ENCODE measurements around the gene DNAJC4.

DNAJC4 gene

DNA sequence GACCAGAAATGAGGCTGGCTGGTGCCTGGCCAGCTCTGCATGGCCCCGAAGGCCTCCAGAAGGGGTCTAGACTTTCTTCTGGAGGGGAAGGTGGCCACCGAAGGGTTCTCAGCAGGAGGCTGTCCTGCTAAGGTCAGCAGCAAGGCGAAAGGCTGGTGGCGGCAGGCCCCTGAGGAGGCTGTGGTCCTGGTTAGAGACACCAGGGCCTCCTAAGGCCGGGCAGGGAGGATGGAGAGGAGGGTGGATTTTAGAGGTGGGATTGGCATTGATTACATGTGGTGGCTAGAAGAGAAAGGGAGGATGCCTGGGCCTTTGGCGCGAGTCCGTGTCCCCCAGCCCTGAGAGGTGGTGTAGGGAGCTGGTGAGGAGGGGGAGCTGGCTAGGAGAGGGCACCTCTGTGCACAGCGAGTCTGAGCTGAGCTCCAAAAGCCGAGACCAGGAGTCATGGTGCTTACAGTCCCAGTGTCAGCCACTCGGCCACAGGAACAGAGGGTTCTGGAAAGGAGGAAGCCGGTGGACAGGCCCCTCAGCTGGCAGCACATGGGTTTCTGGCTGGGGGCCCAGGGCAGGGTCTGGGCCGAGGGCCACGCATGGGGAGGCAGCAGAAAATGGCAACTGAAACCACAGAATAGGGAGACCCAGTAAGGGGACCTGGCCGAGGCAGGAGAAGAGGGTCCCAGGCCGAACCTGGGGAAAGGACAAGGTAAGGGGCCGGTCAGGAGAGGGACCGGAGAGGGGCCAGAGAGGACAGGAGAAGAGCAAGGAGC lies 21.4 kb upstream of the DNAJC4 start:
- DNase-seq, result no peak

DNA sequence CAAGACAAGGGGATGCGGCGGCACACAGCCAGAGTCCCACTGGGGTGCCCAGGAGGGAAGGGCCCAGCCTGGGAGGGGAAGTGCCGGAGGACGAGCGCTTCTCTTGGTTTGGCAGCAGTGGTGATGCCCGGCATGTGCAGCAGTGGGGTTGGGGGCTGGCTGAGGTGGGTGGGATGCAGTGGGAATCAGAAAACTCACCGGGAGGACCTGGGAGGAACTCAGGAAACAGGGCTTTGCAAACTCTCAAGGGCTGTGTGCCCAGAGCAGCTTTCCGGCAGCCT lies 20.8 kb upstream of the DNAJC4 start:
- no peak for DNase-seq

DNA sequence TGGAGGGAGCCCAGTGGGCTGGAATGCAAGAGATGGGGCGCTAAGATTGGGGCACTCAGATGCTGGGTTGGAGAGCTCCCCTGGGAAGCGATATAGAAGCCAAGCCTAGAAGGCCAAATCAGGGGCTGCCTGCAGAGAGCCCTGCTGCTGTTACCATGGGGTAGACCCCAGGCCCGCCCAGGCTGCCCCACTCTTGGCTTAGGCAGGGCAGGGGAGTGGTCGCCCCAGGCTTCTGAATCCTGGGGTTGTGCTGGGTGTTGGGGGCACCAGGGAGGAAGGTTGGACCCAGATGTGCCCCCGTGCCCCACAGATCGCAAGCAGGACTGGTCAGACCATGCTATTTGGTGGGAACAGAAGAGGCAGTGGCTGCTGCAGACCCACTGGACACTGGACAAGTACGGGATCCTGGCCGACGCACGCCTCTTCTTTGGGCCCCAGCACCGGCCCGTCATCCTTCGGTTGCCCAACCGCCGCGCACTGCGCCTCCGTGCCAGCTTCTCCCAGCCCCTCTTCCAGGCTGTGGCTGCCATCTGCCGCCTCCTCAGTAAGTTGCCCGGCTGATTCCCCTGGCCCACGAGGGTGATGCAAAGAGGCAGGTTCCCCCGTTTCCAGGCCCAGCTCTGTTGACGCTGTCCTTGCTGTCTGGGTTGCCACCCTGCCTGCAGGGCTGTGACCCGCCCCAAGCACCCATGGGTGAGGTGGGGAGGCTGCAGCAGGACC lies 19.9 kb upstream of the DNAJC4 start:
- DNase-seq, result no peak

DNA sequence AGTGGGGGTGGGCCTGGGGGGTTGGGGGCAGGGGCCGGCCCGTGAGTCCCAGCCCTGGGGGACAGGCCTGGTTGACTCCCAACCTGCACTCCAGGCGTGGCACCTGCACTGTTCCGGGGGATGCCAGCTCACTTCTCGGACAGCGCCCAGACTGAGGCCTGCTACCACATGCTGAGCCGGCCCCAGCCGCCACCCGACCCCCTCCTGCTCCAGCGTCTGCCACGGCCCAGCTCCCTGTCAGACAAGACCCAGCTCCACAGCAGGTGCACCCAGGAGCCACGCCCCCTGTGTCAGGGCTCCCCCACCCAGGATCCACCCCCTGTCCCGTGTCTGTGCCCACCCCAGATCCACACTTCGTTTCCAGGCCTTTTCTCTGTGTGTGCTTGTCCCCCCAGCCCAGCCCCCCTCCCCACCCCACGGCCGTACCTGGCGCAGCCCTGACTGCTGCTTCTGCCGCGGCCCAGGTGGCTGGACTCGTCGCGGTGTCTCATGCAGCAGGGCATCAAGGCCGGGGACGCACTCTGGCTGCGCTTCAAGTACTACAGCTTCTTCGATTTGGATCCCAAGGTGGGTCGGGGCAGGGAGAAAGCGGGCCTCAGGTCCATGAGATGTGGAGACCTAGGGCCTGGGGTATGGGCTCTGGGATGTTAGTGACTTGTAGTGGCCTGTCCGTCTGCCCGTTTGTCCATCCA lies 19.0 kb upstream of the DNAJC4 start:
- DNase-seq, result no peak

DNA sequence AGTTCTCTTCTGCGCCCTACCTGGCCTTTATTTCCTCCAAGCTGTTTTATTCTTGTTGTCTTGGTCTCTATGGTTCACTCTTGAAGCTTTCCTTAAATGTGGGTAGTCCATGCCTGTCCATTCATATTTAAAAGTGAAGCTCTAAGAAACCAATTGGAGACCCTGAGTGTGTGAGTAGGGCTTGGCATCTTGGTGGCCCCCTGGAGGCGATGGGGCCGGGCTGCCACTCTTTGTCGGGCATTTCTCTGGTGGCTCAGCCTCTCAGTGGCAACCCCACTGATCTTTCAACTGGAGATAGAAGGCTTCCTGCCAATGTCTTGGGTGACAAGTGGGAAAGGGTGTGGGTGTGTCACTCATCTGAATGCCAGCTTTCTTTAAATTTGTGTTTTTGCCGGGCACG lies 13.5 kb upstream of the DNAJC4 start:
- DNase-seq, result no peak

DNA sequence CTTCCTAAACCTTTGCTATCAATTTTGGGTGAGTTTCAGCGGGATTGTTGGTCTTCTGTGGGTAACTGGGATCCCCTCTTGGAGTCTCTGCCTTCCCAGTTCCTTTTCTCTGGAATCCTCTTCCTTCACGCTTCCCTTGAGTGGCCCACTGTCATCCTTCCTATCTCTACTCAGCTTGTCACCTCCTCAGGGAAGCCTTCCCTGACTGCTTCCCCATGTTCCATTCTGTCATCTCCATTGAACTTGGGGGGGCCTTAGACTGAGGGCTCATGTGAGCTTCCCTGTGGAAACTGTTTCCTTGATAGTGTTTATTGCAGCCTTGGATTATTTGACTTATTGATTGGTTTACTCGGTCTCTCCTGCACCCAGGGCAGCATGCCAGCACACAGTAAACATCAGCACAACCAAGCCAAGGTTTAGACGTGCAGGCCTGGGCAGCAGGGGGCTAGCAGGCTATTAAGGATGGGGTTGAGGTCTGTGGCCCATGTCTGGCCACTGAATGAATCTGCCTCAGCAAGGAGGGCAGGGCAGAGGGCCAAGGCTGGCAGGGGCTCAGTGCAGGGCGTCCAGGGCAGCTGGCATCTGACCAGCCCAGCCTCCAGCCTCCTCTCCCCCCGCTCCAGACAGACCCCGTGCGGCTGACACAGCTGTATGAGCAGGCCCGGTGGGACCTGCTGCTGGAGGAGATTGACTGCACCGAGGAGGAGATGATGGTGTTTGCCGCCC lies 11.6 kb upstream of the DNAJC4 start:
- no peak for DNase-seq

DNA sequence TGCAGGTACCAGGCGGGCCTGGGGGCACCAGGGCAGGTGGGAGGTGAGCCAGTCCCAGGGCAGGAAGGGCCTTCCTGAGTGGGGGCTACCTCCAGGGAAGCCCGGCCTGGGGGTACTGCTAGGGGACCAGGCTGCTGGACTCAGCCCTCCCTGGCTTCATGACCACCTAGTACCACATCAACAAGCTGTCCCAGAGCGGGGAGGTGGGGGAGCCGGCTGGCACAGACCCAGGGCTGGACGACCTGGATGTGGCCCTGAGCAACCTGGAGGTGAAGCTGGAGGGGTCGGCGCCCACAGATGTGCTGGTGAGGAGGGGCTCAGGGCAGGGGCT lies 11.0 kb upstream of the DNAJC4 start:
- no peak for DNase-seq

DNA sequence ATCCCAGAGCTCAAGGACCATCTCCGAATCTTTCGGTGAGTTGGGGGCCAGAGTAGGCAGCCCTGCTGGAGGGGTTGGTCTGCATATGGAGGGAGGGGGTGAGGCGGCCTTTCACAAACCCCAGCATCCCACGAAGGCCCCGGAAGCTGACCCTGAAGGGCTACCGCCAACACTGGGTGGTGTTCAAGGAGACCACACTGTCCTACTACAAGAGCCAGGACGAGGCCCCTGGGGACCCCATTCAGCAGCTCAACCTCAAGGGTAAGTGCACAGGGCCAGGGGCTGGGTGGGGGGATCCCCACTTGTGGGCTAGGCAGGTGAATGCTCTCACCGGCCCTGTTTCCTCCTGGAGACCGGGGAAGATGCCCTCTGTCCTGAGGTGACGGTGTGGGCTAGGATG lies 10.6 kb upstream of the DNAJC4 start:
- DNase-seq, result no peak

DNA sequence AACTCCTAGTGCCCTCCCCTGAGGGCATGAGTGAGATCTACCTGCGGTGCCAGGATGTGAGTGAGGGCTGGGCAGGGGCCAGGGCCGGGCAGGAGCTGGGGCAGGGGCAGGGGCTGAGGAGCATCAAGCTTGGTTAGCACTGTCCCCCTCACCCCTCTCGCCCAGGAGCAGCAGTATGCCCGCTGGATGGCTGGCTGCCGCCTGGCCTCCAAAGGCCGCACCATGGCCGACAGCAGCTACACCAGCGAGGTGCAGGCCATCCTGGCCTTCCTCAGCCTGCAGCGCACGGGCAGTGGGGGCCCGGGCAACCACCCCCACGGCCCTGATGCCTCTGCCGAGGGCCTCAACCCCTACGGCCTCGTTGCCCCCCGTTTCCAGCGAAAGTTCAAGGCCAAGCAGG lies 10.1 kb upstream of the DNAJC4 start:
- DNase-seq, result no peak

DNA sequence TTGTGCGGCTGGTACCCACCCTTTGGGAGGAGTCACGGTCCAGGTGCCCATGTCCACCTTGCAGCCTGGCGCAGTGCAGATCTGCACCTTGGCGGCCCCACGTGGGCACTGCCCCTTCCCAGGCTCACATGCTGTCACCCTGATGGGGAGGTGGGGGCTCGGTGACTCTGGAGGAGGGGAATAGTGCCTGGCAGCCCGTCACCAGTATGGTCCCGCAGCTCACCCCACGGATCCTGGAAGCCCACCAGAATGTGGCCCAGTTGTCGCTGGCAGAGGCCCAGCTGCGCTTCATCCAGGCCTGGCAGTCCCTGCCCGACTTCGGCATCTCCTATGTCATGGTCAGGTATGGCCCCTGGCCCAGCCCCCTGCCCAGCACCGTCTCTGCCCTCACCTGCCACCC lies 9.6 kb upstream of the DNAJC4 start:
- DNase-seq, result no peak

DNA sequence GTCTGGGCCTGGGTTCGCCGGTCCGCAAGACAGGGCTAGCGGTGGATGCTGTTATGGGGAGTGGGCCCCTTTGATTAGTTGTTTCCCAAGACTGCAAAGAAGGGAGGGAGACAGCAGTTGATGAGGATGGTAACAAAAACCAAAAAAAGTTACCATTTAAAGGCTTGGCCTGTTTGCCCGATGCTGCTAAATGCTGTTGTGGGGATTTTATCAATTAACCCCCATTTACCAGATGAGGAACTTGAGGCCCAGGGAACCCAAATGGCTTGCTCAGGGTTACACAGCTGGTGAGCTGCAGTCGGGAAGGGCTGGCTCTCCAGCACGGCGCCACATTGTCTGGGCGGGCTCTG lies 7.7 kb upstream of the DNAJC4 start:
- DNase-seq, result peak in 1 of 3 experiments; percentile 75

DNA sequence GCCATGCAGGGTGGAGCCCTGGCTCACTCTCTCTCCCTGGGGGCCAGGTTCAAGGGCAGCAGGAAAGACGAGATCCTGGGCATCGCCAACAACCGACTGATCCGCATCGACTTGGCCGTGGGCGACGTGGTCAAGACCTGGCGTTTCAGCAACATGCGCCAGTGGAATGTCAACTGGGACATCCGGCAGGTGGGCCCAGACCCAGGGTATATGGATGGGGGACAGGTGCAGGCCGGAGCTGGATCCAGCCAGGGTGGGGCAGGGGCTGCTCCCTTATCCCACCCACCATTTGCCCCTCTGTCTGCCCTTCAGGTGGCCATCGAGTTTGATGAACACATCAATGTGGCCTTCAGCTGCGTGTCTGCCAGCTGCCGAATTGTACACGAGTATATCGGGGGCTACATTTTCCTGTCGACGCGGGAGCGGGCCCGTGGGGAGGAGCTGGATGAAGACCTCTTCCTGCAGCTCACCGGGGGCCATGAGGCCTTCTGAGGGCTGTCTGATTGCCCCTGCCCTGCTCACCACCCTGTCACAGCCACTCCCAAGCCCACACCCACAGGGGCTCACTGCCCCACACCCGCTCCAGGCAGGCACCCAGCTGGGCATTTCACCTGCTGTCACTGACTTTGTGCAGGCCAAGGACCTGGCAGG lies 7.2 kb upstream of the DNAJC4 start:
- DNase-seq, result no peak

DNA sequence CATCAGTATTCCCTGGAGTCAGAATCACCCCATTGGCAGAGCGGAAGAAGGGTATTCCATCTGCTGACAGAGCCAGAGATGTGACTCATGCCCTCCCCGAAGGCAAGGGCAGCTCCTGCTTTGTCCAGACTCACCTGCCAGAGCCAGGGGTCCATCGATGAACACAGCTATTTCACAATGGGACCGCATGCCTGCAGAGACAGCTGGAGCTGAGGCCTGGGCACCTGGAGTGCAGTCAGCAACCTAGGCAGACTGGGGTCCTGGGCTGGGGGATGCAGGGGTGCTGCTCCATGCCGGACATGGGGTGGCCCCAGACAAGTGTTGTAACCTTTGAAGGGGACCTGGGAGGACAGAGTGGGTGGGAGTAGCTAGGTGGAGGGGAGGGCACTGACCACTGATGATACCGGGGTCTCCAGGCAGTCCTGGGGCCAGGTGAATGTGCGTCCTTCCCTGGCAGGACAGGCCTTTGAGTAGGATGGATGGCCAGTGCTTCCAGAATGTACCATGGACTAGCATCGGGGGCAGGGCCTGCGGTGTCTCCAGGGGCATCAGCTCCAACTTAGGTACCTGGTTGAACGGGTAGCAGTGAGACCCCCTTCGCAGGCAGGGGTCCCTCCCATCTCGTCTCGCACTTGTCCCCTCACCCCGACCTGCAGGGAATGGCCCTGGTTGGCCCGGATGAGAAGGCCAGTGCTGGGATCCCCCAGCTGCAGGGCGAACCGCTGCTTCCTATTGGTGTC lies 6.0 kb upstream of the DNAJC4 start:
- no peak for DNase-seq

DNA sequence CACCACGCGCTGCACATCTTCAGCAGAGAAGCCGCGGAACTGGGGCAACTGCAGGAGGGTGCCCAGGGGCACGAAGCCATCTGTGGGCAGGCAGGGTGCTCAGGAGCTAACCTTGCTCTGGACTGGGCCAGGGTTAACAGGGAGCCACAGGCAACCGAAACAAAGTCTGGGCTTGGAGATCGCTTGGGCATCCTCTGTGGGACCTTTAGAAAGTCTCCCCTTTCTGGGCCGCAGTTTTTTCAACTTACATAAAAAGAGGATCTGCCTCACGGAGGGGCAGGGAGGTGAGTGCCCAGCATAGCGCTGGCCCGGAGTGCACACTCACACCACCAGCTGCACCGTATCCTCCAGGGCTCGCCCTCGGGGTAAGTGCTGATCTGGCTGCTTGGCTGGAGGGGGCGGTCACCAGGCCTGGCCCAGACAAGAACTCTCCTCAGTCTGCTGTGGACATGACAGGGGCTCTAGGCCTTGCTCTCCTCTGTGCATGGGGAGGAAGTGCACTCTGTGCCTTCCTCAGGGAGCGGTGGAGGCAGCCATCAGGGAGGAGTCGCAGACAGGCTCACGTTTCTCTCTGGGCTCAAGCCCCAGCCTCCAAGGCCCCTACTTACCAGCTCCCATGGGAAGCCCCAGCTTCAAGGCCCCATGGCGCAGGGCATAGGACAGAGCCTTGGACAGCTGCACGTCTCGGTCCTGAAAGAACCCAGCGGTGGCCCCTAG lies 5.3 kb upstream of the DNAJC4 start:
- no peak for DNase-seq

DNA sequence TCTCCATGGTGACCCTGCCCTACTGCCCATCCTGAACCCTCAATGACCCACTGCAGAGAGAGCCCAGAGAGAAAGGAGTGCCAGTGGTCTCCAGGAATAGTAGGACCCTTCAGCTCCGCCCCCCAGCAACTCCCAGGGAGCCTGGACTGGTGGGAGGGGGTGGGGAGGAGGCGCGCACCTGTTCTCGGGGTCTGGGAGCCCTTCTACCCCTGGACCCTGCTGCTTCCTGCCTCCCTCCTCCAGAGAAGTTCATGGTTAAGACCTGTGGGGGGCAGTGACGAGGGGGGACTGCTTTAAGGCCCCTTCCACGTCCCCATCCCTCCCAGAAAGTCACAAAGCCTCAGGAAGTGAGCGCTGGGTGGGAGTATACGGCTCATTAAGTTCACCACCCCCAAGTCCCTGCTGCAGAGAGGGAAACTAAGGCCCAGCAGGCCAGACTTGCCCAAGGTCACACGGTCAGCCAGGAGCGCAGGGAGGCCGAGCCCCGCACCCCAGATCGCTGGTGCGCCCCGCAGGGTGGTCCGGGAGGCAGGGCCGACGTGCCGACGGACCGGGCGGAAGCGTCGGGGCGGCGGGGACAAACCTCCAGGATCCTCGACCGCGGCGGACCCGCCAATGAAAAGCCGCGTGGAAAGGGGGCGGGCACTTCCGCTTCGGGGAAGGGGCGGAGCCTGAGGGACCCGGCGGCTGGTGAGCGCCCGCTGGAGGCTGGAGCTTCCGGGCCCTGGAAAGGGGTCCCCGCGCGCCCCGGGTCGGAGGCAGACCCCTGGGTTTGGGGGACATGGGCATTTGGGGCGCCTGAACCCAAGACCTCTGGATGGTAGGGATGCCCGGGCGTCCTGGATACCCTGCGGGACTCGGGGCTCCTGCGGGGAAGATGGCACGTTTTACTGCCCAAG lies 4.5 kb upstream of the DNAJC4 start, which contains the start of the genes NUDT22 and TRPT1:
Gene NUDT22 (plus strand): TSS at position 667 of the 899 bp plus-strand sequence. CDS start 379 bp downstream, outside the sequence.
Gene TRPT1 (minus strand): TSS at position 579 of the 899 bp plus-strand sequence. CDS start 326 bp downstream, at position 253.
- DNase-seq, result peak; percentile 87 to 93 (median 90)

DNA sequence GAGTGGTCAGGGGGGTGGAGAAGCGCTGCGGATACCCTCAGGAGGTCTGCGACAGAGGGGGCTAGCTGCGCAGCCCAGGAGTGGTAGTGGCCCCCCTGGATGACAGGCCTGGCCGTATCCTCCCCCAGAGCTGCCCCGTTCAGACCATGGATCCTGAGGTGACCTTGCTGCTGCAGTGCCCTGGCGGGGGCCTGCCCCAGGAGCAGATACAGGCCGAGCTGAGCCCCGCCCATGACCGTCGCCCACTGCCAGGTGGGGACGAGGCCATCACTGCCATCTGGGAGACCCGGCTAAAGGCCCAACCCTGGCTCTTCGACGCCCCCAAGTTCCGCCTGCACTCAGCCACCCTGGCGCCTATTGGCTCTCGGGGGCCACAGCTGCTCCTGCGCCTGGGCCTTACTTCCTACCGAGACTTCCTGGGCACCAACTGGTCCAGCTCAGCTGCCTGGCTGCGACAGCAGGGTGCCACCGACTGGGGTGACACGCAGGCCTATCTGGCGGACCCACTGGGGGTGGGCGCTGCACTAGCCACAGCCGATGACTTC lies 3.8 kb upstream of the DNAJC4 start:
- peak in 2 of 3 experiments; percentile 79 to 80 for DNase-seq

DNA sequence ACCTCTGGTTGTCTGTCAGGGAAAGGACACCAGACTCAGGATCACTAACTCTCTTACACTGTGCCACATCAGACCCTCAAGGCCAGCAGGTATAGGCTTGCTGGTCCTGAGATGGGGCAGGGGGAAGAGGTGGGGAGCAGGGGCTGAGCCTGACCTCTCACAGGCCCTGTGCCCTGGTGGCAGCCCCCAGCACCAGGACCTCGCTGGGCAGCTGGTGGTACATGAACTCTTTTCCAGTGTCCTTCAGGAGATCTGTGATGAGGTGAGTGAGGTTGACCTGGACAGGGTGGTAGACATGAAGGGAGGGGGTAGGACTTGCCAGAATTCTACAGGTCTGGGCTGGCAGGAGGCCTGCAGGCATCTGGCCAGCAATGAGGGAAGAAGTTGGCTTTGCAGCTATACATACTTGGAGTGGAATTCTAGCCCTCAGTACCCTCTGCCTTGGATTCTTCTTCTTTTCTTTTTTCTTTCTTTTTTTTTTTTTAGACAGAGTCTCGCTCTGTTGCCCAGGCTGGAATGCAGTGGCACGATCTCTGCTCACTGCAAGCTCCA lies 2.9 kb upstream of the DNAJC4 start:
- DNase-seq, result no peak

DNA sequence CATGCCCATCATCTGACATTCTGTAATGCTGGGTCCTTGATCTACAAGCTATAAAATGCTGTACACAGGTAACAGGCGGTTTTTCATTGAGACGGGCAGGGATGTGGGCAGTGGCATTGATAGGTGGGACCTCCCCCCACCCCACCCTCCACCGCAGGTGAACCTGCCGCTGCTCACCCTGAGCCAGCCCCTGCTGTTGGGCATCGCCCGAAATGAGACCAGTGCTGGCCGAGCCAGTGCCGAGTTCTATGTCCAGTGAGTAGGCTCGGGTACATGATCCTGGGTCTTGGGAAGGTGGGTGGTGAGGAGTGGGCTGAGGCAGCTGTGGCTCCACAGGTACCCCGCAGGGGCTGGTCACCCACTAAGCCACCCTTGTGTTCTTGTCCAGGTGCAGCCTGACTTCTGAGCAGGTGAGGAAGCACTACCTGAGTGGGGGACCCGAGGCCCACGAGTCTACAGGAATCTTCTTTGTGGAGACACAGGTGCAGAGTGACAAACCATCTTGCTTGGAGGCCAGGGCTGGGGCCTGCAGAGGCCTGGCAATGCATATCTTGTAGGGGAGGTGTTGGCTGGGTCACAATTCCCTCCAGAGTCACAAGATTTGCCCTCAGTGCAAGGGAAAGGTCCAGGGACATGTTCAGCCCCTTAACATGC lies 1.1 kb upstream of the DNAJC4 start:
- DNase-seq, result no peak

DNA sequence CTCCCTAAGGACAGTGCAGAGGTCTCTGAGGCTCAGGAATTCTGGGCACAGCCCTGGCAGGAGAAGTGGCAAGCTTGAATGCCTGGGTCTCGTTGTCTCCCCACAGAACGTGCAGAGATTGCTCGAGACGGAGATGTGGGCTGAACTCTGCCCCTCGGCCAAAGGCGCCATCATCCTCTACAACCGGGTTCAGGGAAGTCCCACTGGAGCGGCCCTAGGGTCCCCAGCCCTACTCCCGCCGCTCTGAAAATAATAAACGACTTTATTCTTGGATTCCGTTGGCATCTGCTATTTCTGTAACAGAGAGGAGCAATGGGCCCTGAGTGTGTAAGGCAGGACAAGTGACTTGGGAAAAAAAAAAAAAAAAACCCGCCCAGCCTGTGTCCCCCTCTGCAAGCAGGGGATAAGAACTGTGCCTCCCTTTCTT lies 591 bp upstream of the DNAJC4 start:
- DNase-seq, result no peak

Measured in NCI-H1417 (cell line).